Caco-2 (cell line): ENCODE data around the gene SYNGR3. TPM values are rescaled to one million over a fixed set of nuclear protein-coding genes. Genes with fewer than 3 reads are reported as not detected.
"Not testable (repeated sequence)": the region's sequence is repeated elsewhere in the genome, so short reads cannot be mapped to it uniquely, and the experiment has no call there.

Experiments
- BruUV-seq: library from RNA; stranded (reverse); fragments of 400-500 nt; replicated peaks from 2 replicates; lab custom pipeline; 2021; lab: Mats Ljungman, UMichigan
- CTCF ChIA-PET: fragments of 300-600 bp; sonication (Branson Sonifier 250); formaldehyde crosslinking; loops from one replicate; lab custom pipeline; 2022; ENCODE audit warnings: antibody characterized with exemption; lab: Charles Lee
- POLR2A ChIA-PET: fragments of 300-600 bp; sonication (Branson Sonifier 250); formaldehyde crosslinking; loops from one replicate; lab custom pipeline; 2022; ENCODE audit warnings: antibody characterized with exemption; lab: Charles Lee
- DNase-seq, 2 experiments: peaks; one replicate each; pipeline versions ENCODE4 v3.0.0 to v3.0.0-alpha.2; 2020 to 2022
- H3K27me3 ChIP-seq: replicated peaks from 2 replicates; pipeline ENCODE4 v1.6.0; 2011; ENCODE audit warnings: low read length; ENCODE audit not compliant: control insufficient read depth, insufficient read depth
- H3K36me3 ChIP-seq: 2 replicates; pipeline ENCODE4 v1.5.1; 2011; ENCODE audit warnings: low read length; ENCODE audit not compliant: control insufficient read depth, insufficient read depth
- H3K4me1 ChIP-seq: fragments of 250-450 bp; sonication (Bioruptor Pico); 2 replicates; pipeline ENCODE4 v1.5.1; 2020; ENCODE audit warnings: mild to moderate bottlenecking
- H3K4me3 ChIP-seq: 2 replicates; pipeline ENCODE4 v1.5.1; 2011; ENCODE audit warnings: low read depth, mild to moderate bottlenecking, control low read depth, low read length
- H3K9me3 ChIP-seq: fragments of 250-450 bp; sonication (Bioruptor Pico); 2 replicates; pipeline ENCODE4 v1.5.1; 2020; ENCODE audit warnings: mild to moderate bottlenecking, moderate library complexity
- H3K27ac Mint-ChIP-seq: one replicate; pipeline ENCODE4 v1.8.0; 2022; ENCODE audit warnings: mixed read lengths; ENCODE audit not compliant: unreplicated experiment
- H3K27me3 Mint-ChIP-seq: one replicate; pipeline ENCODE4 v1.8.0; 2022; ENCODE audit warnings: mixed read lengths; ENCODE audit not compliant: insufficient read depth, unreplicated experiment
- H3K36me3 Mint-ChIP-seq: one replicate; pipeline ENCODE4 v1.8.0; 2022; ENCODE audit warnings: mild to moderate bottlenecking, mixed read lengths; ENCODE audit not compliant: insufficient read depth, unreplicated experiment
- H3K4me1 Mint-ChIP-seq: one replicate; pipeline ENCODE4 v1.8.0; 2022; ENCODE audit warnings: low read depth, mixed read lengths; ENCODE audit not compliant: unreplicated experiment
- H3K4me3 Mint-ChIP-seq: one replicate; pipeline ENCODE4 v1.8.0; 2022; ENCODE audit warnings: mild to moderate bottlenecking, moderate library complexity, mixed read lengths; ENCODE audit not compliant: unreplicated experiment
- H3K9me3 Mint-ChIP-seq: one replicate; pipeline ENCODE4 v1.8.0; 2022; ENCODE audit warnings: mixed read lengths; ENCODE audit not compliant: unreplicated experiment
- intact Hi-C: fragments of 100-400 bp; cut with micrococcal nuclease; formaldehyde crosslinking; loops from one replicate; pipeline ENCODE4 v1.10.0; 2022; ENCODE audit not compliant: unreplicated experiment
- total RNA-seq: library from RNA; stranded (reverse); gene quantifications from 2 replicates; pipeline ENCODE4 v1.2.3, GENCODE V29; 2022
- TF ChIP-seq, protein P1 (sequence below), 2 experiments: fragments of 200-600 bp in 1 of 2; IDR thresholded peaks; 1 replicate in 1 of 2; 2 replicates in 1 of 2; pipeline versions ENCODE4 v1.5.1 to v1.8.0; 2011 to 2022; ENCODE audit warnings: antibody characterized with exemption in 1 of 2, control low read depth in 1 of 2, inconsistent platforms in 1 of 2, low read depth in 1 of 2, low read length in 1 of 2, mild to moderate bottlenecking in 1 of 2, moderate library complexity in 1 of 2; ENCODE audit not compliant: insufficient read depth in 1 of 2, severe bottlenecking in 1 of 2, unreplicated experiment in 1 of 2

The SYNGR3 gene
- total RNA-seq, 1 experiment from 2014 or later: 2.9 TPM

DNA sequence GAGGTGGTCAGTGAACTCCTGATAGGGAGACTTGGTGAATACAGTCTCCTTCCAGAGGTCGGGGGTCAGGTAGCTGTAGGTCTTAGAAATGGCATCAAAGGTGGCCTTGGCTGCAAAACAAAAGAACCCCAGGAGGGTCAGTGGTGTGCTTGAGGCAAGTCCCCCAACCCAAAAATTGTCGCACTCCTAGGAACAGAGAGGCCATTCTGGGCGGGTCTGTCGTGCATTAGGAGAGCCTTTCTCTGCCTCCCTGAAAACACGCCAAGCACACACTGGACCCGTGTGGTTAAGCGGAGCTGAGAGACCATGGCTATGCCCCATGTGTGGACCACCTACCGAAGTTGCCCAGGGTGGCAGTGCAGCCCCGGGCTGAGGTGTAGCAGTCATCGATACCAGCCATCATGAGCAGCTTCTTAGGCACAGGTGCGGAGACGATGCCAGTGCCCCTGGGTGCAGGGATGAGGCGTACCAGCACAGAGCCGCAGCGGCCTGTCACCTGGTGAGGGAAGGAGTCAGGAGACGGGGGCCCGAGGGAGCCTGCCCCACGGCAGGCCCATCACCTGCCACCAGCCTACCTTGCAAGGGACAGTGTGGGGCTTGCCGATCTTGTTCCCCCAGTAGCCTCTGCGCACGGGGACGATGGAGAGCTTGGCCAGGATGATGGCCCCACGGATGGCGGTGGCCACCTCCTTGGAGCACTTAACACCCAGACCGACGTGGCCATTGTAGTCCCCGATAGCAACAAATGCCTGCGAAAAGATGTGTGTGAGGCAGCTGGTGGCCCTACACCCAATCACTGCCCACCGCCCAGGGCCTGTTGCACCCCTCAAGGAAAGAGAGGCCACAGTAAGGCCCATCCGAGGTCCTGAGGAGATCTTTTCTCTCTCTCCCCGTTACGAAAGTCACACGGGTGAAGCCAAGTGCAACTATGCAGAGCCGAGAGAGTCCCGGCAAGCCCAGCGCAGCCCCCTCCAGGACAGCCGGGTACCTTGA, 27.3 kb upstream of the SYNGR3 start:
- intact Hi-C loops, H3K27me3 Mint-ChIP-seq, CTCF ChIA-PET, H3K27me3 ChIP-seq, H3K36me3 ChIP-seq, H3K9me3 Mint-ChIP-seq, POLR2A ChIA-PET, H3K9me3 ChIP-seq, DNase-seq: not testable (repeated sequence)
- peak overlapping the region; percentile 83; the same call in 1 of the 2 replicates for H3K4me3 ChIP-seq
- BruUV-seq: TSS peak; percentile 71
- H3K4me1 ChIP-seq: peaks cover 17% of the 10 kb centered on the region
- Mint-ChIP-seq H3K4me3 (peak overlapping the region; percentile 76), H3K36me3 (peaks cover 69% of the 10 kb centered on the region), H3K27ac (peak overlapping the region; percentile 96), H3K4me1 (peaks cover 22% of the 10 kb centered on the region)

- no TSS peak for BruUV-seq
- H3K4me3 ChIP-seq: peak overlapping the region; percentile 83
- TF ChIP-seq, protein P1, sequence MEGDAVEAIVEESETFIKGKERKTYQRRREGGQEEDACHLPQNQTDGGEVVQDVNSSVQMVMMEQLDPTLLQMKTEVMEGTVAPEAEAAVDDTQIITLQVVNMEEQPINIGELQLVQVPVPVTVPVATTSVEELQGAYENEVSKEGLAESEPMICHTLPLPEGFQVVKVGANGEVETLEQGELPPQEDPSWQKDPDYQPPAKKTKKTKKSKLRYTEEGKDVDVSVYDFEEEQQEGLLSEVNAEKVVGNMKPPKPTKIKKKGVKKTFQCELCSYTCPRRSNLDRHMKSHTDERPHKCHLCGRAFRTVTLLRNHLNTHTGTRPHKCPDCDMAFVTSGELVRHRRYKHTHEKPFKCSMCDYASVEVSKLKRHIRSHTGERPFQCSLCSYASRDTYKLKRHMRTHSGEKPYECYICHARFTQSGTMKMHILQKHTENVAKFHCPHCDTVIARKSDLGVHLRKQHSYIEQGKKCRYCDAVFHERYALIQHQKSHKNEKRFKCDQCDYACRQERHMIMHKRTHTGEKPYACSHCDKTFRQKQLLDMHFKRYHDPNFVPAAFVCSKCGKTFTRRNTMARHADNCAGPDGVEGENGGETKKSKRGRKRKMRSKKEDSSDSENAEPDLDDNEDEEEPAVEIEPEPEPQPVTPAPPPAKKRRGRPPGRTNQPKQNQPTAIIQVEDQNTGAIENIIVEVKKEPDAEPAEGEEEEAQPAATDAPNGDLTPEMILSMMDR (IDR thresholded peaks at IDR 0.05; ENCODE audit: insufficient read depth in 1 of 2, low read depth in 1 of 2, low read length in 1 of 2, severe bottlenecking in 1 of 2, unreplicated experiment in 1 of 2): no peak
- no peaks in the 10 kb centered on the region for H3K27me3 Mint-ChIP-seq
- peaks cover 69% of the 10 kb centered on the region for H3K36me3 Mint-ChIP-seq
- no peaks in the 10 kb centered on the region for H3K9me3 ChIP-seq
- POLR2A ChIA-PET: interaction anchor here (0.6 to 1.9 kb wide), 26 partner anchors 18 to 1478 kb away, joined by 3 to 36 read pairs (median 6); partner anchors contain the start of genes ECI1, FAHD1, GFER and HAGH
- H3K4me1 ChIP-seq: peaks cover 17% of the 10 kb centered on the region
- no peaks in the 10 kb centered on the region for H3K9me3 Mint-ChIP-seq
- peak overlapping the region; percentile 96 for H3K27ac Mint-ChIP-seq
- no peaks in the 10 kb centered on the region for H3K27me3 ChIP-seq
- peaks cover 22% of the 10 kb centered on the region for H3K4me1 Mint-ChIP-seq
- H3K36me3 ChIP-seq: peaks cover 8% of the 10 kb centered on the region
- intact Hi-C loops: no loop called here
- peak in 1 of 2 experiments; percentile 54 for DNase-seq
- peak overlapping the region; percentile 76 for H3K4me3 Mint-ChIP-seq
- CTCF ChIA-PET: interaction anchor here (0.6 to 0.7 kb wide), 4 partner anchors 16 to 1151 kb away, joined by 3 to 8 read pairs (median 6); no protein-coding TSS in a partner anchor
These were observed 25.8 kb upstream of the SYNGR3 start for GRCh38 chr16:1963806-1964505.

DNA sequence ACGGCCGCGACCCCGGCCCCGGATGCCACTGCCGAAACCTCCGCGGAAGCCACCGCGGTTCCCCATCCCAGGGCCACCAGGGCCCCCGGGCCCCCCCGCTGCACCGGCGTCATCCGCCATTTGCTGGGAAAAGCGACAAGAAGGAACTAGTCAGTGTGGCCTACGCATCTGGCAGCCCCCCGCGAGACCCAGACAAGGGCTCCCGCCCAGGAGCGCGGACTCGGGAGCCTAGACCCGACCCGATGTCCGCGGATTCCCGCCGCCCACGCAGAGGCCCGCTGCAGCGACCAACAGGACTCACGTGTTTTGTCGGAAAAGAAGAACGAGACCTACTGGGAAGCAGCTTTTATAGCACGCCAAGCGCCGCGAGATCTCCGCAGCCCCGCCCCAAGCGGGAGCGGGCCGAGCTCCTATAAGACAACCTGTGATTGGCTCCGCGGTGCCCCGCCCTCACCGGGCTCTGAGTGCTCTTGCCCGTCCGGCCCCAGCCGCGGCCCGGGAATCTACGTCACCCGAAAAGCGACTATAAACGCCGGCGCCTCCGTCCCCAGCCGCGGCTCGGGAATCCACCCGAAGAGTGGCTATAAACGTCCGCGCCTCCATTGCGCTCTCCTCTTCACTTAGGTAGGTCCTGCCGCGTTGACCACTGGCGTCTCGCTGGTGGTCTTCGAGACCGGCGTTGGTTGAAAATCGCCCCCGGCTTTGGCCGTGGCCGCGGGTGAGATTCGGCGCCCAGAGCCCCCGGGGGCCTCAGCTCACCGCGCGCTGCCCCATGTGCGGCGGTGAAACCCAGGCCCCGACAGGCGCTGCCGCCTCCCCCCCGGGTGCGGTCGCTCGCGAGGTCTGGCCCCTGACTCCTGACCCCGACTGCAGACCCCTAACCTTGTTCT, 25.0 kb upstream of the SYNGR3 start, which contains the start of gene RPS2:
RPS2 (minus strand) TSS at position 321 of the 890 bp plus-strand sequence; CDS start at position 120, 201 bp downstream.
- no peaks in the 10 kb centered on the region for H3K9me3 Mint-ChIP-seq
- peaks cover 22% of the 10 kb centered on the region for H3K4me1 Mint-ChIP-seq
- TF ChIP-seq, protein P1 (IDR thresholded peaks at IDR 0.05; ENCODE audit: insufficient read depth in 1 of 2, low read depth in 1 of 2, low read length in 1 of 2, severe bottlenecking in 1 of 2, unreplicated experiment in 1 of 2): no peak
- peaks cover 8% of the 10 kb centered on the region for H3K36me3 ChIP-seq
- intact Hi-C loops: no loop called here
- H3K27ac Mint-ChIP-seq: peak within 1 kb of the TSS; percentile 96
- peak within 1 kb of the TSS; percentile 76 for H3K4me3 Mint-ChIP-seq
- H3K4me3 ChIP-seq: peak within 1 kb of the TSS; percentile 83
- H3K4me1 ChIP-seq: peaks cover 17% of the 10 kb centered on the region
- peaks cover 62% of the 10 kb centered on the region for H3K36me3 Mint-ChIP-seq
- H3K27me3 ChIP-seq: no peaks in the 10 kb centered on the region
- H3K9me3 ChIP-seq: no peaks in the 10 kb centered on the region
- no TSS peak for BruUV-seq
- DNase-seq: peak; percentile 97 to 98
- POLR2A ChIA-PET: interaction anchor here (0.6 to 1.9 kb wide), 28 partner anchors 18 to 1478 kb away, joined by 3 to 36 read pairs (median 5); partner anchors contain the start of genes ECI1, FAHD1, GFER and HAGH
- CTCF ChIA-PET: interaction anchor here (0.6 to 1.1 kb wide), 5 partner anchors 15 to 1152 kb away, joined by 3 to 8 read pairs (median 6); partner anchors contain the start of gene SYNGR3
- H3K27me3 Mint-ChIP-seq: no peaks in the 10 kb centered on the region
